ENCODE results near the gene KCNE1.

KCNE1 gene

GRCh38 chr21:34520281-34520680, 8.3 kb upstream of the KCNE1 start:
- H3K9ac ChIP-seq (ENCODE audit: low read depth, low read length) = no peak overlapping the region
- ATAC-seq (ENCODE audit: insufficient read depth, low read depth) = no peak

GRCh38 chr21:34519694-34520093, 7.7 kb upstream of the KCNE1 start:
- ATAC-seq (ENCODE audit: insufficient read depth, low read depth) = no peak

More at GRCh38 chr21:34520281-34520680, 8.3 kb upstream of the KCNE1 start:
- no peaks in the 10 kb centered on the region for H3K4me1 ChIP-seq (ENCODE audit: insufficient read depth, low read length)
- no peak overlapping the region for H2AFZ ChIP-seq (ENCODE audit: low read depth, low read length)
- TF ChIP-seq CTCF (IDR thresholded peaks at IDR 0.05; ENCODE audit: borderline replicate concordance, extremely low read depth, low read length, poor library complexity, severe bottlenecking) = no peak
- TF ChIP-seq EZH2 (IDR thresholded peaks at IDR 0.05; ENCODE audit: borderline replicate concordance, low read depth, low read length, severe bottlenecking) = no peak
- no peak overlapping the region for H3K27ac ChIP-seq (ENCODE audit: low read length)
- no peaks in the 10 kb centered on the region for H4K20me1 ChIP-seq (ENCODE audit: insufficient read depth, low read length)
- peaks cover 69% of the 10 kb centered on the region for H3K36me3 ChIP-seq (ENCODE audit: insufficient read depth, low read length)
- H3K79me2 ChIP-seq (ENCODE audit: insufficient read depth, low read length) = no peaks in the 10 kb centered on the region
- H3K9me3 ChIP-seq (ENCODE audit: insufficient read depth, low read length, severe bottlenecking) = no peaks in the 10 kb centered on the region
- DNase-seq = no peak
- H3K27me3 ChIP-seq (ENCODE audit: insufficient read depth, low read length, poor library complexity) = no peaks in the 10 kb centered on the region
- H3K4me3 ChIP-seq (ENCODE audit: low read depth in 1 of 2, low read length in 2 of 2) = no peak overlapping the region
- no peak overlapping the region for H3K4me2 ChIP-seq (ENCODE audit: insufficient read depth, low read length)

GRCh38 chr21:34519016-34519415, 7.0 kb upstream of the KCNE1 start:
- Histone ChIP-seq H3K79me2 (ENCODE audit: insufficient read depth, low read length) (no peaks in the 10 kb centered on the region), H4K20me1 (ENCODE audit: insufficient read depth, low read length) (no peaks in the 10 kb centered on the region), H3K9ac (ENCODE audit: low read depth, low read length) (no peak overlapping the region), H3K9me3 (ENCODE audit: insufficient read depth, low read length, severe bottlenecking) (no peaks in the 10 kb centered on the region), H3K4me1 (ENCODE audit: insufficient read depth, low read length) (no peaks in the 10 kb centered on the region), H2AFZ (ENCODE audit: low read depth, low read length) (no peak overlapping the region), H3K27me3 (ENCODE audit: insufficient read depth, low read length, poor library complexity) (no peaks in the 10 kb centered on the region), H3K27ac (ENCODE audit: low read length) (no peak overlapping the region), H3K4me3 (ENCODE audit: low read depth in 1 of 2, low read length in 2 of 2) (no peak overlapping the region), H3K4me2 (ENCODE audit: insufficient read depth, low read length) (no peak overlapping the region), H3K36me3 (ENCODE audit: insufficient read depth, low read length) (peaks cover 75% of the 10 kb centered on the region)
- ATAC-seq (ENCODE audit: insufficient read depth, low read depth) = no peak
- no peak for DNase-seq
- no peak for TF ChIP-seq CTCF (IDR thresholded peaks at IDR 0.05; ENCODE audit: borderline replicate concordance, extremely low read depth, low read length, poor library complexity, severe bottlenecking)
- no peak for TF ChIP-seq EZH2 (IDR thresholded peaks at IDR 0.05; ENCODE audit: borderline replicate concordance, low read depth, low read length, severe bottlenecking)

More at GRCh38 chr21:34519694-34520093, 7.7 kb upstream of the KCNE1 start:
- H3K4me1 ChIP-seq (ENCODE audit: insufficient read depth, low read length) = no peaks in the 10 kb centered on the region
- H3K9me3 ChIP-seq (ENCODE audit: insufficient read depth, low read length, severe bottlenecking) = no peaks in the 10 kb centered on the region
- no peak overlapping the region for H3K9ac ChIP-seq (ENCODE audit: low read depth, low read length)
- no peak overlapping the region for H2AFZ ChIP-seq (ENCODE audit: low read depth, low read length)
- no peak overlapping the region for H3K27ac ChIP-seq (ENCODE audit: low read length)
- no peaks in the 10 kb centered on the region for H4K20me1 ChIP-seq (ENCODE audit: insufficient read depth, low read length)
- DNase-seq = no peak
- no peak overlapping the region for H3K4me3 ChIP-seq (ENCODE audit: low read depth in 1 of 2, low read length in 2 of 2)
- TF ChIP-seq CTCF (IDR thresholded peaks at IDR 0.05; ENCODE audit: borderline replicate concordance, extremely low read depth, low read length, poor library complexity, severe bottlenecking) (no peak), EZH2 (IDR thresholded peaks at IDR 0.05; ENCODE audit: borderline replicate concordance, low read depth, low read length, severe bottlenecking) (no peak)
- H3K27me3 ChIP-seq (ENCODE audit: insufficient read depth, low read length, poor library complexity) = no peaks in the 10 kb centered on the region
- peaks cover 71% of the 10 kb centered on the region for H3K36me3 ChIP-seq (ENCODE audit: insufficient read depth, low read length)
- H3K4me2 ChIP-seq (ENCODE audit: insufficient read depth, low read length) = no peak overlapping the region
- no peaks in the 10 kb centered on the region for H3K79me2 ChIP-seq (ENCODE audit: insufficient read depth, low read length)

GRCh38 chr21:34518301-34518700, 6.3 kb upstream of the KCNE1 start:
- Histone ChIP-seq H3K27me3 (ENCODE audit: insufficient read depth, low read length, poor library complexity) (no peaks in the 10 kb centered on the region), H3K36me3 (ENCODE audit: insufficient read depth, low read length) (peaks cover 74% of the 10 kb centered on the region), H3K4me3 (ENCODE audit: low read depth in 1 of 2, low read length in 2 of 2) (no peak overlapping the region), H3K4me1 (ENCODE audit: insufficient read depth, low read length) (no peaks in the 10 kb centered on the region), H4K20me1 (ENCODE audit: insufficient read depth, low read length) (no peaks in the 10 kb centered on the region), H3K27ac (ENCODE audit: low read length) (no peak overlapping the region), H2AFZ (ENCODE audit: low read depth, low read length) (no peak overlapping the region), H3K9ac (ENCODE audit: low read depth, low read length) (no peak overlapping the region), H3K4me2 (ENCODE audit: insufficient read depth, low read length) (no peak overlapping the region), H3K79me2 (ENCODE audit: insufficient read depth, low read length) (no peaks in the 10 kb centered on the region), H3K9me3 (ENCODE audit: insufficient read depth, low read length, severe bottlenecking) (no peaks in the 10 kb centered on the region)
- TF ChIP-seq EZH2 (IDR thresholded peaks at IDR 0.05; ENCODE audit: borderline replicate concordance, low read depth, low read length, severe bottlenecking) = no peak
- ATAC-seq (ENCODE audit: insufficient read depth, low read depth) = no peak
- no peak for DNase-seq

Measured in DND-41 (cell line).